ENCODE results near the gene SMIM36. TPM values are rescaled to one million over a fixed set of nuclear protein-coding genes. Genes with fewer than 3 reads are reported as not detected.
A peak's percentile ranks its signal among the peaks of the same experiment; 100 is the strongest.

SMIM36 gene
- total RNA-seq, 4 donors from 2014 or later: not detected

- ATAC-seq: no peak
- Histone ChIP-seq H3K9me3 (no peaks in the 10 kb centered on the region), H3K27ac (peak overlapping the region; percentile 88 to 98 (median 90)), H3K4me1 (peaks cover 7 to 80% (median 25%) of the 10 kb centered on the region in 3 donors), H3K27me3 (no peaks in the 10 kb centered on the region), H3K4me3 (no peak overlapping the region), H3K36me3 (no peaks in the 10 kb centered on the region)
- TF ChIP-seq CTCF (IDR thresholded peaks at IDR 0.05) (no peak), POLR2A (IDR thresholded peaks at IDR 0.05) (no peak), POLR2AphosphoS5 (IDR thresholded peaks at IDR 0.05) (no peak), EP300 (IDR thresholded peaks at IDR 0.05) (no peak)
- 82 to 90% methylated on average over 4 to 8 of the region's 10 CpGs for WGBS, 2 donors (ENCODE audit: low coverage in 1 of 2)
Observed at GRCh38 chr17:55443904-55444303, 67.3 kb downstream of the SMIM36 start.

DNA sequence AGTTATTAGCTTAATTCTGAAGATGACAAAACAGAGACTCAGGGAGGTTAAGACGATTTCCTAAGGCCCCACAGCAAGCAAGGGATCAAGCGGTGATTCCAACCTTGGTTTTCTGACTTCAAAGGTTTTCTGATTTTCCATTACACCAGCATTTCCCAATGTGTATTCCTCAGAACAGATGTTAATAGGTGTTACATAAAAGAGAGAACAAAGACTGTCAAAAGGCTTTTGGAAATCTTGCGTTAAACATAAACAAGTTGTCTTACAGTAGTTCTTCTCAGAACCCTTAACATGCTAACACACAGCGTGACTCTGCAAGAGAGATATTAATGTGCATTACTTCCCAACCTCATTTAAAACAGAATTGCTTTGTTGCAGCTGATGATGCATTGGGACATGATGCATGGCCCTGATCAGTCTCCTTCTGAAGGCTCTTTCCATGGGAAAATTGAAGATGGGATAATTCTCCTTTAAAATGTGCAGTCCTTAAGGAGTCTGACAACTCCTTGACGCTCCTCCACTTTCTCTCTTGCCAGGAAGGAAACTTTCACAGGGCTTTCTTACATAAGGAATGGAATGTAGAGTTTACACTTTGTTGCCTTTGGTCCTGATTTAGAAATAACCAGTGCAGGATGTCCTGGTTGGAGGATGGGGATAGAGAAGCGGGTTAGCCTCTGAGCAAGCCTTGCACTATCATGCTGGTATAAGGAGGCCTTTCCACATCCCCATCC lies 68.1 kb downstream of the SMIM36 start:
- H3K9me3 ChIP-seq: no peaks in the 10 kb centered on the region
- H3K27ac ChIP-seq: peak overlapping the region; percentile 88 to 98 (median 90)
- peak; percentile 61 for TF ChIP-seq EP300 (IDR thresholded peaks at IDR 0.05)
- no peak for TF ChIP-seq CTCF (IDR thresholded peaks at IDR 0.05)
- TF ChIP-seq POLR2A (IDR thresholded peaks at IDR 0.05): no peak
- TF ChIP-seq POLR2AphosphoS5 (IDR thresholded peaks at IDR 0.05): peak; percentile 69
- H3K4me1 ChIP-seq: peaks cover 7 to 74% (median 25%) of the 10 kb centered on the region in 3 donors
- ATAC-seq: peak; percentile 82
- no peaks in the 10 kb centered on the region for H3K36me3 ChIP-seq
- no peaks in the 10 kb centered on the region for H3K27me3 ChIP-seq
- no peak overlapping the region for H3K4me3 ChIP-seq
- WGBS, 2 donors (ENCODE audit: low coverage in 1 of 2): 38 to 39% methylated on average over 6 of the region's 6 CpGs

- 27 to 31% methylated on average over 5 of the region's 5 CpGs for WGBS, 2 donors (ENCODE audit: low coverage in 1 of 2)
- Histone ChIP-seq H3K4me3 (no peak overlapping the region), H3K9me3 (no peaks in the 10 kb centered on the region), H3K4me1 (peaks cover 7 to 75% (median 25%) of the 10 kb centered on the region in 3 donors), H3K36me3 (no peaks in the 10 kb centered on the region), H3K27ac (peak overlapping the region; percentile 88 to 98 (median 90)), H3K27me3 (no peaks in the 10 kb centered on the region)
- ATAC-seq: no peak
- TF ChIP-seq POLR2AphosphoS5 (IDR thresholded peaks at IDR 0.05): no peak
- no peak for TF ChIP-seq CTCF (IDR thresholded peaks at IDR 0.05)
Observed at GRCh38 chr17:55442462-55442861, 68.8 kb downstream of the SMIM36 start.

GRCh38 chr17:55441544-55441943 lies 69.7 kb downstream of the SMIM36 start:
- Histone ChIP-seq H3K27me3 (no peaks in the 10 kb centered on the region), H3K4me1 (peaks cover 7 to 76% (median 23%) of the 10 kb centered on the region in 3 donors), H3K27ac (peak overlapping the region; percentile 78 to 98 (median 90)), H3K9me3 (no peaks in the 10 kb centered on the region), H3K4me3 (no peak overlapping the region), H3K36me3 (no peaks in the 10 kb centered on the region)
- no peak for ATAC-seq
- TF ChIP-seq CTCF (IDR thresholded peaks at IDR 0.05) (no peak), POLR2A (IDR thresholded peaks at IDR 0.05) (no peak), POLR2AphosphoS5 (IDR thresholded peaks at IDR 0.05) (no peak), EP300 (IDR thresholded peaks at IDR 0.05) (no peak)
- 0 to 50% methylated on average over 1 of the region's 2 CpGs for WGBS, 2 donors (ENCODE audit: low coverage in 1 of 2)

DNA sequence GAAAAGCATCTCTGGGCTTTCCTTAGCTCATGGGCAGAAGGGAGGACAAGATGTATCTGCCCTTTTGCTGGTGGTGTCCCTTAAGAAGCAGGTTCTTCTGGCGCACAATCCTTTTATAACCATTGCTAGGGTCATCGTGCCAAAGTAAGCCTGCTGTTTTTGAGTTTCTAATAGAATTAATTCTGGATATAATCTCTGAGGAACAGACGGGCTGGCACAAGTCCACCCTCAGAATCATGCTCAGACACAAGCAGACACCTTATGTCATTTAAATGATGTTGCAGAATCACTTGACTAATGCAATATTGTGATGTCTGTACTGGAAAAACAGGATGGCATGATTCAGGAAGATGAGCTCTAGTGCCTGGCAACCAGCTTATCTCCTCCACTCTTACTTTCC lies 70.9 kb downstream of the SMIM36 start:
- 19 to 52% methylated on average over 2 to 3 of the region's 3 CpGs for WGBS, 2 donors (ENCODE audit: low coverage in 1 of 2)
- H3K4me1 ChIP-seq: peaks cover 3 to 64% (median 15%) of the 10 kb centered on the region in 3 donors

More for the DNA sequence above, 70.9 kb downstream of the SMIM36 start:
- H3K36me3 ChIP-seq: no peaks in the 10 kb centered on the region
- H3K27me3 ChIP-seq: no peaks in the 10 kb centered on the region
- H3K4me3 ChIP-seq: no peak overlapping the region
- peak overlapping the region; percentile 30 to 92 (median 83) for H3K27ac ChIP-seq
- no peaks in the 10 kb centered on the region for H3K9me3 ChIP-seq
- TF ChIP-seq POLR2A (IDR thresholded peaks at IDR 0.05) (no peak), CTCF (IDR thresholded peaks at IDR 0.05) (no peak), POLR2AphosphoS5 (IDR thresholded peaks at IDR 0.05) (no peak), EP300 (IDR thresholded peaks at IDR 0.05) (no peak)
- ATAC-seq: no peak

All from gastroesophageal sphincter (tissue), 4 donors.